CMK (cell line): ENCODE results near the gene PLA2G12B.

Experiments used
- DNase-seq: peaks from one replicate; pipeline ENCODE4 v3.0.0-alpha.2; 2010; ENCODE audit warnings: low read depth

Gene PLA2G12B

GRCh38 chr10:72890086-72890485, 64.5 kb downstream of the PLA2G12B start:
- no peak for DNase-seq

- no peak for DNase-seq
Measured at GRCh38 chr10:72889391-72889831, 65.2 kb downstream of the PLA2G12B start.

DNA sequence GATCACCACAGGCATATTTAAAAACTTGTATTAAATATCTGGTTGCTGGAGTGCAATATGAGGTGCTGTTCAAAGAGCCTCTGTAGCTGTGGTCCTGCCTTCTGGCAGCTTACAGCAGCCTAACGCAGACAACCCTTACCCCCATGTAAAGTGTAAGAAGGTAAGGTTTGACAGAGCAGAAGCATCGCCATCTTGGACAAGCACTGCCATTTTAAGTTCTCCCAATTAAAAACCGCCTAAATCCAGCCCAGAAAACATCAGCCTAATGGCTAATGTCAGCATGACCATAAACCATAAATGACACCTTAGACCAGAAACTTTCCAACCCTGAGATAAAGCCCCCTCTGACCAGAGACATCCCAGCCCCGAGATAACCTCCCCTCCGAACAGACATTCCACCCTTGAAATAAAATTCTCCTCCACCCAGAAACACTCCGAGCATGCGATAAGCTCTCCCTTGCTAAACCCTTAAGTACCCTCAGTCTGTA, 66.4 kb downstream of the PLA2G12B start:
- DNase-seq: no peak

DNA sequence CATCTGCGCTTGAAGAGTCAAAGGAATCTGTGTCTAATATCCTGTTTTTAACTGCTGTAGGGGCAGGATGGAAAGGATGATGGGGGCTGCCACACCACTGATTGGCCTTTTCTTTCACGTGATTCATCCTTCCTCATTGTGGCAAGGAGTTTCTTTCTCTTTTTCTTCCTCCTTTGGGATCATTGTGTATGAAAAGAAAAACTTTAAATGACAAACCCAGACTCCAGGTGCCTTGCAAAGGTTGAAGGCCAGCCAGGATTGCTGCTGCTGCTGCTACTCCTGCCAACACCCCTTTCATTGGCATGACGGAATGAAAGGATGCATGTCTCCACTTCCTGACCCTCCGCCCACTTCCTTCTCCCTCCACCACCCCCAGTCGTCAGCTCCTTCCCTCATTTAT, 67.6 kb downstream of the PLA2G12B start:
- no peak for DNase-seq

DNA sequence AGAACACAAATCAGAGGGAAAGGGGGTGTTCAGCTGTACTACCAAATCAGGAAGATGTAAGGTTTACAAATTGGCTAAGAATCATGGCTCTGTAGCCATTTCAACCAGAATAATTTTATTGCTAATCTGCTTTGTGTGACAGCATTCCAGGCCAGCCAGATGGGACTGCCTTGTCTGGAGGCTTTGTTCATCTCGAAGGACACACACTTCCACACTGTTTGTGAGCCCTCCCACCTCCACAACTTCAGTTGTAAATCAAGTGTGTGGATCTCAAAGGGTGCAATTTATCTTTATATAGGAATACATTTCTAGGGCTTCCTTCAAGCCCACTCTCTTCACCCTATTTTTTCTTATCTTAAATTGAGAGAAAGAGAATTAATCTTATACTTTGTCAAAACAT, 68.0 kb downstream of the PLA2G12B start:
- no peak for DNase-seq

- no peak for DNase-seq
Measured at GRCh38 chr10:72885953-72886352, 68.7 kb downstream of the PLA2G12B start.
